ENCODE data around the gene ORM1.

DNA sequence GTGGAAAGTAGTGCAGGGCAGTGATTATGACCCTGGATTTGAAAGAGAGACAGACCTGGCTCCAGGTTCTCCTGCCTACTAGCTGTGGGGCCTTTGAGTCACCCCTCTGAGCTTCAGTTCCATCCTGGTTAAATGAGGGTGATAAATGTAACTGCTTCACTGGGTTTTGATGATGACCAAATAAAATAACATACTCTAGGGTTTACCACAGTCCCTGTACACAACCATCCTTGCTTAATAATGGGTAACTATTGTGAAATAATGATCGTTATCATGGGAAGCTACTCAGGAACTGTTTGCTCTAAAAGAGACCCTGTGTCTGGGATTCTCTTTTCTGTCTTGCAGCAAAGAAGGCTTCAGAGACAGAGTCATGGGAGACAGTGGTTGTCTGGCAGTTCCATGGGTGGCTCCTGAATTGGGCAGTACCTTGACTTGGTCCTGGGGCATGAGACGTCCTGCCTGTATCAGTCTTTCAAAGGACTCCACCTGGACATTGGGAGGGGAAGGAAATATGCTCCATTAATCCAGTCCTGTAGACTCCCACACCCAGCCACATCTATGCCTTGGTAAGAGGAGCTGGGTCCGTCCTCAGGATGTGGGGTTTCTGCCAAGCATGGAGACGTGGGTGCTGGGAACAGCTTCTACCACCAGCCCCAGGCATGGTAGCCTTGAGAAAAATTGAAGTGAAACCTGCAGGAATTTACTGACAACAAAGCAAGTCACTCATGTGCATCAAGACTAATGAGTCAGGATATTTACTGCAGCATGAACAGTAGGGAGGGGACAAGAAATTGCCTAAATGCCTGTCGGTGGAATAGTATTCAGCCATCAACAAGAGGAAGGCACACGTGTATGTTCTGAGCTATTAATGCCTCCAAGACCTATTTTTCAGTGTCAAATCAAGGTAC, 41.5 kb downstream of the ORM1 start:
- no peak for TF ChIP-seq CTCF (IDR thresholded peaks at IDR 0.05; ENCODE audit: extremely low read depth in 1 of 2, insufficient read depth in 1 of 2, low read depth in 1 of 2, low read length in 2 of 2)
- TF ChIP-seq EZH2 (IDR thresholded peaks at IDR 0.05; ENCODE audit: borderline replicate concordance, low read depth, low read length, severe bottlenecking) = no peak
- TF ChIP-seq, protein P1, sequence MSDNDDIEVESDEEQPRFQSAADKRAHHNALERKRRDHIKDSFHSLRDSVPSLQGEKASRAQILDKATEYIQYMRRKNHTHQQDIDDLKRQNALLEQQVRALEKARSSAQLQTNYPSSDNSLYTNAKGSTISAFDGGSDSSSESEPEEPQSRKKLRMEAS (IDR thresholded peaks at IDR 0.05; ENCODE audit: insufficient read depth, insufficient read length) = no peak
- no peak for TF ChIP-seq POLR2A (IDR thresholded peaks at IDR 0.05; ENCODE audit: low read depth, low read length)
- TF ChIP-seq POLR2AphosphoS5 (IDR thresholded peaks at IDR 0.05; ENCODE audit: insufficient read depth, low read depth, low read length) = no peak
- no peak for TF ChIP-seq JUN (IDR thresholded peaks at IDR 0.05; ENCODE audit: borderline replicate concordance, insufficient read depth, insufficient read length, low read depth)
- no peak for TF ChIP-seq FOS (IDR thresholded peaks at IDR 0.05; ENCODE audit: borderline replicate concordance, insufficient read depth, low read length)
- TF ChIP-seq MYC (IDR thresholded peaks at IDR 0.05; ENCODE audit: low read depth, low read length) = no peak
